ENCODE results near the gene AFF2.

DNA sequence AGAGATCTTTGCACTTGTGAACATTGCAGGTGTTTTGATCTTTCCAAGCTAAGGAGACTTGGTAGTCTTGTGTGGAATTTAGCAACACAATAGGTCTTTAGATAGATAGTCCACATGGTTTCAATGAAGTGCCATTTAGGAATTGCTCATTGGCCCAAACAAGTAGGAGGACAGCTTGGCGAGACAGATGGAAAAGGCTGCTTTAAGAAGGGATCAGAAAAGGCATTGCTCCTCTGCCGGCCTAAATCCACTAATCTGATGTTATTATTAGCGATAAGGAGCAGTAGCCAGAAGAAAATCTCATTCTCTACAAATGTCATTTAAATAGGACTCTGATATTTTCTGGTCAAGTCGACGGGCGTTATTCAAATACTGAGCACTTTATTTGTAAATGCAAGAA lies 99.7 kb downstream of the AFF2 start:
- TF ChIP-seq CTCF (IDR thresholded peaks at IDR 0.05) (no peak), POLR2A (IDR thresholded peaks at IDR 0.05) (no peak)

Measured in esophagus squamous epithelium (tissue), 4 donors.